ENCODE data around the gene USP11.

- TF ChIP-seq POLR2A (IDR thresholded peaks at IDR 0.05): no peak
- no peak for TF ChIP-seq EP300 (IDR thresholded peaks at IDR 0.05)
- TF ChIP-seq CTCF (IDR thresholded peaks at IDR 0.05): no peak
- no peak for TF ChIP-seq POLR2AphosphoS5 (IDR thresholded peaks at IDR 0.05)
These were observed 42.9 kb upstream of the USP11 start for GRCh38 chrX:47189906-47190305.

Measured in sigmoid colon (tissue), 4 donors.